Stimulated activated CD8-positive, alpha-beta memory T cell treated with anti-CD3 and anti-CD28 coated beads, Interleukin-15, amount 100 ng/mL, for 24 hours (primary cell): ENCODE data around the gene LEMD2.

Source experiments
- DNase-seq: peaks from one replicate; pipeline ENCODE4 v3.0.0-alpha.2; 2020; ENCODE audit warnings: low read depth

The LEMD2 gene

DNA sequence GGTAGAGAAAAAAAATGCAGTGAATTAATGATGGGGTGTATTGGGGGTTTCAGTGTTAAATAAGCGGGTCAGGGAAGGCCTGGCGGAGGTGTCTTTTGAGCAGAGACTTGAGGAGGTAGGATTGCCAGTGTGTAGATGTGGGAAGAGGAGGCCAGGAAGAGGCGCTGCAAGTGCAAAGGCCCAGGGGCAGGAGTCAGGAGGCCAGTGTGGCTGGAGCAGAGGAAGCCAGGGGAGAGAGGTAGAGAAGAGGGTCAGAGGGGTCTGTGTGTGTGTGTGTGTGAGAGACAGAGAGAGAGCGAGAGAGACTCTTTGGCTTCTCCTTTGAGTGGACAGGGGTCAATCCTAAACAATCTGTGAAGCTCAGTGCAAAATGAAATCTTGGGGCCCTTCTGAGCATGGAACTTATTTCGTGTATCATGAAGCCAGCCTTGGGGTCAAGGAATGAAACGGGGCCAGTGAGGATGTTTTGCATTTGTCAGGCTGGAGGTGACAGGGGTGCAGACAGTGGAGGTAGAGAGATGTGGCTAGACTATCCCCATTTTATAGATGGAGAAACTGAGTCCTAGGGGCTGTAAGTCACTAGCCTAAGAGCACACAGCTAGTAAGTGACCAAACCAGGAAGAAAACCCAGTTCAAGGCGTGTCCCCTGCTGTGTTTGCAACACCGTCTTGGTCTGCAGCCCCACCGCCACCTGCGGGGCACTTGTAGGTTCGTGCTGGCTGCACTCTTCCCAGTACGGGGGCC lies 32.5 kb downstream of the LEMD2 start:
- DNase-seq: no peak

DNA sequence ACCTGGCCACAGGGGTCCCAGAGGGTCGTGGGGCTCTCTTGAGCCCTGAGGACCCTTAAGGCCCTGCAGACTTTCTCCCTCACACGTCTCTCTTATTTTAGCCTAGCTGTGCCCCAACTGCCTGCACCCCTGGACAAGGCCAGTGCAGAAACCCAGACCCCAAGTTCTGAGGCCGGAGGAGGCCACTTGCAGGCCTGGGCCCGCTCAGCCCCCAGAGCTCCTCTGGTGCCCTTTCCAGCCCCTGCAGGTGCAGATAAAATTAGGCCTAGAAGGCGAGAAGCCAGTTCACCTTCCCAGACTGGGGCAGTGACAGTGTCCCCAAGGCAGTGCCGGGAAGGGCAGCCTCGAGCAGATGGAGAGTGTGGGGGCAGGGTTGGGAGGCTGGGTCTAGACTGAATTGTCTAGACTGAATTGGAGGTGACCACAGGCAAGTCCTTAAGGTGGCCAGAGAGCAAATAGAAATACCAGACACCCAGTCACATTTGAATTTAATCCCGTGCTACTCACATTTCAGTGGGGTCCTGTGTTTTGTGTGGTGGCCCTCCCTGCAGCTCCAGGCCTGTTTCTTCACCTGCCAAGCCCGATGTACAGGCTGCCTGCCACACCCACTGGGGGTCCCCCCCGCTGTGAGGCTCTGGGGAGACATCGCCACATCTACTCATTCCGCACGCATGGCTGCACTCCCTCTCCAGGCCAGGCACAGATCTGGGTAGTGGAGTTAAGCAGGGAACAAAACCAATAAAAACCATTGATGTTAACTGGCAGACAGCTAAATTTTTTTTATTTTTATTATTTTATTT lies 33.7 kb downstream of the LEMD2 start:
- DNase-seq: no peak

DNA sequence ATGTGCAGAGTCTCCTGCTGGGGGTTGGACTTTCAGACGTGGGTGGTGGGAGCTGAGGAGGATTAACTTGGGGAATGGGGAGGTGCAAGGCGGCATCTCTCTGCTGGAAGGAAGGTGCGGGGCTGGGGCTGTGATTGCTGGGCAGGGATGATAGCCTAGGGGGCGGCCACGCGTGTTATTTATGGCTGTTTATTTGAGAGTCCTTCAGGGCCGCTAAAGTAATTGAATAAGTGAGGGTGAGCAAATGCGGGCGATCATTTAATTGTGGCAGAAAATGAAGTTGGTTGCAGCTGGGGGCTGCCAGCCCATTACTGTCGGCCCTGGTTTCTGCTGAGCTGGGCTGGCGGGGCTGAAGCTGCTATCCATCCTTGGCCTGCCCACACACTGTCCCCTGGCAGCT lies 34.7 kb downstream of the LEMD2 start:
- no peak for DNase-seq

DNA sequence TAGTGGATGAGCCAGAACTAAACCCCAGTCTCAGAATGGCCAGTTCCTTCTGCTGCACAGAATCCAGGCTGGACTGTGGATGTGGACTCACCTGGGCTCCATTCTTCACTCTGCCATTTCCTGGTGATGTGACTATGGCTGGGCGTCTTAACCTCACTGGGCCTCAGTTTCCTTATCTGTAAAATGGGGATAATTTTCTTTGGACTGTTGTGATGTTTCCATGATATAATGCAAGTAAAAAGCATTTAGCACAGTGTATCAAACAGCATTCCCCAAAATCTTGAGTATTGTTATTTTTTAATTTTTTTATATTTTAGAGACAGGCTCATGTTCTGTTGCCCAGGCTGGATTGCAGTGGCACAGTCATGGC lies 36.3 kb downstream of the LEMD2 start:
- no peak for DNase-seq

DNA sequence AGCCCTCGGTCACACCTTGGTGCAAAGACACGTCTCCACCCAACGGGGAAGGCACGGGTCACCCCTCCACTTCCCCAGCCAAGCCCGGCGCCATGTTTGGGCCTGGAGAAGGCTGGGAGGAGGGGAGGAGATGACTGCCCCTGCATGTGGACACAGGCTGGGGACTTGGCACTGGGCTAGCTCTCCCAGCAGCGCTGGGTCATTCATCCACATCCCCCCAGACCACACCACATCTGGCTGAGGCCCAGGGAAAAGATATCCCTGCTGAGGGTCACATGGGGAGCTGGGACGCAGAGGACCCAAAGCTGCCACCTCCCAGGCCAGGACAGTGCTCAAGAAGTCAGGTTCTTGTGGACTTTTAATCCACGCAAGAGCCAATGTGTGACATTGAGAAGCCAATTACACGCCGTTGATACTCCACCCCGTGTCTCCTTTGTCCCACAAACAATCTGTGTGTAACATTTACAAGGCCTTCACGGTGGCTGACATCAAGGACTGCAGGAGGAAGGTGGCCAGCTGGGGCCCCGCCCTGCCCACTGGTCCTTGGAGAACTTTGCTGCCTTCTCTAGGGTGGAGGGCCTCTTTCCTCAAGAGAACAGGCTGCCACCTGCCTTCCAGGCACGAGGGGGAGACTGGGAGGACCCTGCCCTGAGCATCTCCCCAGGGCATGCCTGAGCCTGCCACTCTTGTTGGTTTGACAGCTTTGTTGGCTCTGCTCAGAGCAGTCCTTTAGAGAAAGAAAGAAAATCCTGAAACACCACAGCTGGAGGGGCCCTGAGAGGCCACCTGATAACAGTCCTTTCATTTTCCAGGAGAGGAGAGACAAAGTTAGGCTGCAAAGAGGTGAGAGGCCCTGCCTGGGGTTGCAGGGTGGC lies 36.9 kb downstream of the LEMD2 start:
- DNase-seq: no peak

DNA sequence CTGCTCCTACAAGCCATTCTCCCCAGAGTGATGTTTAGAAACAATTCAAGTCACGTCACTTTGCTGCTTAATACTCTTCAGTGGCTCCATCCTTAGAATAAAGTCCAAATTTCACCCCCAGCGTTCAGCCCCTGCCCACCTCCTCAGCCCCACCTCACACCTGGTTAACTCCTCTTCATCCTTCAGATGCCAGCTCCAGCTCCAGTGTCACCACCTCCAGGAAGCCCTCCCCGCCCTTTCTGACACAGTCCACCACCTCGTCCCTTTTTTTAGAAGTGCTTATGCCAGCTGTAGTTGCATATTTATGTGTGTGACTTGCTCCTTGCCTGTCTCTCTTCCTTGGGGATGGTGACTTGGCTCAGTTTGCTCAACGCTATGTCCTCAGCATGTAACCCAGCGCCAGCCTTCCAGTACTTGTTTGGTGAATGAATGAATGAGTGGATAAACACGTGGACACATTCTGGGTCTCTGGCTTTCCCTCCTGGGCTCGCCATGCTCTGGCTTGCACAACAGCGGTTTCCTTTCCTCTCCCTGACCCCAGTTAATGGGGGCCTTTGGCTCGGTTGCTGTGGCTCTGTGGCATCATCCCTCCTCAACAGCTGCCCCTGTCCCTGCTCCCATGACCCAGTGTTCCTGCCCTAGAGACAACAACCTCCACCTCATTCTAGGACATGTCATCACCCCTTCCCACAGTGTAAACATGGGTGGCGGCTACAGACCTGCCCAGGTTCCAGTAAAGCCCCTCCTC lies 38.5 kb downstream of the LEMD2 start:
- DNase-seq: no peak

DNA sequence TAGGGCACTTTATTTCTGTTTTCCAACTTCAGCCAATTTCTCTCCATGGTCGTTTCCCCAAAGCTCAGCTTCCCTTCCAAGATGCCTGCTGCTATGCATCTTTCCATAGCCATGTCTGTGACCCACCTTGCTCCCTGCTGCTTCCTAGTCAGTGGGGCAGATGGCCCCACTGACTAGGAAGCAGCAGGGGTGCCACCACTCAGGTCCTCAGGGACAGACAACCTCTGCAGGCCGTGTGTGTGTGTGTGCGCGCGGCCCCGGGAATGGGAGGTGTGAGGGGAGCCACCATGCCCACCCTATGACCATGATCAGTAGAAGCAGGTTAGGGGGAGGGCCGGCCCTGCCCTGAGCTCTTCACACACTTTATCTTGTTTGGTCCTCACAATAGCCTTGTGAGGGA lies 39.5 kb downstream of the LEMD2 start:
- no peak for DNase-seq

DNA sequence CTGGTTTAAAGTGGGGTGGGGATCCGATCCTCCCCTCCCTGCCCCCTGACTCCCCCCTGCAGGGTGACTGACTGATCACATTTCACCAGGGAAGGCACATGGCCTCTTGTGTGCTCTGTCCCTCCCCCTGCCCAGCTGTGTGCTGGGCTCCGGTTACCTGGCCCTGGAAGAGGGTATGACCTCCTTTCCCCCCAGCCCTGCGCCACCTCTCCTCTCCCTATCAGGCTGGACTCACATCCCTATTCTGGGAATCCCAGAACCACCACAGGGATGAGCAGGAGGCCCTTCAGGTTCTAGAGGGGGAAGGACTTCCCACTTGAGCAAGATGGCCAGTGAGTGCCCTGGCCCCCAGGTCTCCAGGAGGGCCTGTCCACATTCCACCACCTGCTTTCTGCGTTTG lies 40.1 kb downstream of the LEMD2 start:
- DNase-seq: no peak

DNA sequence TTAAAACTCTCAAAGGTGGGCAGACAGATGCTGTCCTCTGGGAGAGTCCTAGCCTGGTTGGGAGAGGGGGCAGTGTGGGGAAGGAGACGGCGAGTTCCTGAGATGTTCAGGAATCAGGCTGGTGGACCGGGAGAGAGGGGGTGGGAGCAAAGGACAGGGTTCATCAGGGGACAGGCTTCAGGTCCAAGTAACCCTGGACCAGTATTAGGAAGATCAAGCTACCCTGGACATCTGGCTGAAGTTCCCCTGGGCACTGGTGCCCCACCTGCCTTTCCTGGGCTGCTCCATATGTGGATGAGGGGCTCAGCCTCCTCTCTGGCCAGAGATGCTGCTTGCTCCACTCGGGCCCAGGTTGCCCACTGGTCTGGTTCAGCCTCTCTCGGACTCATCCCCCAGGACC lies 41.1 kb downstream of the LEMD2 start:
- no peak for DNase-seq

DNA sequence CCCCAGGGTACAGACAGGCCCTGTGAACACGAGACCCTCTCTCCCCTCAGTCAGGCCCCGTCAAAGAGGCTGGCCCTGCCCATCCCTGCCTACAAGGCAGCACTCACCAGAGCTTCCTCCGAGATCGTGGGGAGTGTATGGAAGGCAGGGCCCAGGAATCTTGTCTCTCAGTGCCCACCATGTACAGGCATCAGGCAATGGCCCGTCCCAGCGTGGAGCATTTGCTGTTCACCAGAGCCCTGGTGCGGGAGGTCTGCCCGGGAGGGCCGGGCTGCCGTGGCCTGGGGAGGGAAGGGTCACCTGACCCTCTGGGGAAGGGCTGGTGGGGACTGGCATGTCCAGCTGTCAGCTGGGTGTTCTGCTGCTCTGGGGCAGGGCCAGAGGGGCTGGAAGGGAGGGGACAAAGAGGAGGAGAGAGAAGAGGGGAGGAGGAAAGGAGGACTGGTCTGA lies 42.3 kb downstream of the LEMD2 start, which contains the start of gene IP6K3:
TSS of gene IP6K3 (minus strand) at position 255 of the 450 bp plus-strand sequence. CDS start 11,429 bp downstream, outside the sequence.
- no peak for DNase-seq

DNA sequence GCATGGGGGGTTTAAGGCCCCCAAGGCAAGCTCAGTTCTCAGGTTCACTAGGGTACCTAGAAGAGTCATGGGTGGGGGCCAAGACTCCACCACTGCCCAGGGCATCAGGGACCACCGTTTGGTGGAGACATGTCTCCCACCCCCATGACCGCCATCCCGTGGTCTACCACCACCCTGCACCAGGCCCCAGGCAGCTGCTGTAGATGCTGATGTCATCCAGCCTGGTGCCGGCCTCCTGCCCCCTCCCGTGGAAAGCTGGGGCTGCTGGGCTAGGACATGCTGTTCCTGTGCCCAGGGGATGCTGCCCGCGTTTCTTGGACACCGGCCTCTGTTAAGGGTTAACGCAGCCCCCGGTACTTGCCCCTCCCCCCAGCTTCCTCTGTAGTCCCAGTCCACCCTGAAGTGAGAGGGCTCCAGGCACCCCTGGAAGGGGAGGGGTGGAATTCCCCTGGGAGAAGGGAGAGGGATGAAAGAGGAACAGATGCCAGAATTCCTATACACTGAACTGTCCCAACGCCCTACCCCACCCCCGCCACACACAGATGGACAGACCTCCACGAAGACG lies 42.8 kb downstream of the LEMD2 start:
- DNase-seq: no peak

DNA sequence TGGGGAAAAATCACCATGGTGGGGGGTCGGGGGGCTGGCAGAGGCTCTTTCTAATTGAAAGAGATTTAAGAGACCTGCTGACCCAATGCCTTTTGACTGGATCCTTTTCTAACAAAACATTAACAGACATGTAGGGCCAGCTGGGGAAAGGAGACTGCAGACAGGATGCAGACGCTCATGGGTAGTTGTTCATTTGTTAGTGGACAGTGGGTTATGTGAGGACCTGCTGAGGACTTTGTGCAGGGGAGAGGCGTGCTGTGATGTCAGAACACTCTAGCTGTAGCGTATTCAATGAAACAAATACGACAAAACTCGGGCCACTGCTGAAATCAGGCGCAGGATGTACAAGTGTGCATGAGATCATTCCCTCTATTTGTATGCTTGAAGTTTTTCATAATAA lies 43.4 kb downstream of the LEMD2 start:
- DNase-seq: no peak

DNA sequence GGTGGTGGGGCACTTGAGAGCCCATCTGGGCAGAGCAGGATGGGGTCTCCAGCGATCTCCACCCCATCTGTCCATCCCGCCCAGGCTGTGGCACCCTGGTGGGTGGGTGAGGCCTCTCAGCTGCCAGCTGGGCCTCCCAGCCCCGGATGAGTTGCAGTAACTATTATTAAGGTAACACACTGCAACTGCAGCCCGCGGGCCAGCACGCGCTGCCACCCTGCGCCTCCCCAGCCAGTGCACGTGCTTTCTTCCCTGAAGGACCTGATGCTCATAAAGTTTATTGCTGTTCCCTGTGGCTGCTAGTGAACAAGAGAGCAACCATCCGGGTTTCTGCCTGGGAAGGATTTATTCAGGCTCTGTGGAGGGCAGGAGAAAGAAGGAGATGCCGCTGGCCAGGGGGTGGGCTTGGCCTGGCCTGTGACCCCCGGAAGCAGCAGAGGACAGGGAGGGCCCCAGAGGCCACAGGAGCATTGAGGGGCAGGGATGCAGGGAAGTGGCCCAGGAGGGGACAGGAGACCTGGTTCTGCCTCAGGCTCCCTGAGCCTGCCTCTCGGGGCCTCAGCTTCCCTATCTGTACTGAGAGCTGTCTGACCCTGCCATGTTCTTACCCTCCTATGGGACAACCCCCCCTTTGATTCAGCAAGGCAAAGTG lies 43.9 kb downstream of the LEMD2 start:
- DNase-seq: no peak

DNA sequence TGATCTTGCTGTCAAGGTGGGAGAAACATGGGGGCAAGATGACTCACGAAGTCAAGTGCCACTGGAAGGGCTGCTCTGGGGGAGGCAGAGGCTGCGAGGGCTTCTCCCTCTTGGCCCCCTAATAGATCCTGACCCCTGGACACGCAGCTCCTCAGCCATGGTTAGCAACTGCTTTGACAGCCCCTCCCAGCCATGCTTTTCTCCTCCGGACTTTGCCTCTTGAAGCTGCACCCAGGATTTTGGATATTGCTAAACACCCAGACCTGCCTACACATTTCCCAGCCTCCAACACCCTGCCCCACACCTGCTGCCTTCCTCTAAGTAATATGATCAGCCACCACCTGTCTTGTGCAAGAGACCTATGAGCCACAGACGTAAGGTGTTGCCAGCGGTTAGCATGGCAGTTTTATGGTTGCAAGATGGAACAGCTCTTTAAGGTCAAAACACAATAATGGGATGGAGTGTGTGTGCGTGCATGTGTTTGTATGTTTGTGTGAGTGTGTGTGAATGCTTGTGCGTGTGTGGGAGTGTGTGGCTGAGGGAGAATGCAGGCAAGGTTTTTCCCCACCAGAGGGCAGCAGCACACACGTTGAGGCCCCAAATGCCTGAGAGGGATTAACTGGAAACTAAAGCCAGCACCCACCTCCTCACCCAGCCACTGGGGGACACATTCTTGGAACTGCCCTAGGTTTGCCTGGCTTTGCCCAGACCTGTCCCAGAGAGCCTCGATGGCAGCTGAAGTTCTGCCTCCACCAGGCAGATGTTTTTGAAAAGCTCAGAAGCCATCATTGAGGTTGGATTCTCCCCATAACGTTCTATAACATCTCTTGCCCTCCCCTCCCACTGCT lies 44.7 kb downstream of the LEMD2 start:
- DNase-seq: peak; percentile 53

DNA sequence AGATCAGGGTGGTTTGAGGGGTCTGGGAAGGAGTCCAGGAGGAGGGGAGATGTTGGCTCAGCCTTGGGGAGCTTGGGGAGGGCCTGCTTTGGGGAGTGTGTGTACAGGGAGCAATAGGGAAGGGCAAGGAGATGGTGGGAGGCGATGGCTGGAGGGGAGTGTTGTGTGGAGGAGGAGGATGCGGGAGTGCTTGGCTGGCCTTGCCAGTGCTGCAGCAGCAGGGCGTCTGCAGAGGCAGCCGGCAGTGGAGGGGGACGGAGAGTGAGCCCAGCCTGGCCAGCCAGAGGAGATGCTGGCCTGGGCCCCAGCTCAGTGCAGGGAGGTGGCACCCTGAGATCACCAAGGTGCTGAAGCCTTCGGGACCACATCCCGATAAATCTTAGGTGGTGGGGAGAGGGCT lies 46.1 kb downstream of the LEMD2 start:
- DNase-seq: no peak

DNA sequence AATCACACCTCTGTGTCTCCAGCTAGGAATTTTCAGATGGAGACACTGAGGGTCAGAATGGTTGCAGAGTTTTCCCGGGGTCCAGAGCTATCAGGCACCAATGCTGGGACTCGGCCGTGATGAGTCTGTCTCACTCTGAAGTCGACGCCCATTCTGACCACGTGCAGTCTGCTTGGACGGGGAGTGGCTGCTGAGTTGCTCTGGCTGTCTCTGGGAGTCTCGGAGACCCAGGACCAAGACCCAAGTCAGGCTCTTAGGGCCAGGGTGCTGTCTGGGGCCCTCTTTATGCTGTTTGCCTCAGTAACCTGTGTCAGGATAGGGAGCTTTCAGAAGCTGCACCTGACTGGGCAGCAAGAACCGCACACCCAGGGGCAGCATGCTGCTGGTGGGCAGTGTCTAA lies 46.8 kb downstream of the LEMD2 start:
- DNase-seq: no peak

DNA sequence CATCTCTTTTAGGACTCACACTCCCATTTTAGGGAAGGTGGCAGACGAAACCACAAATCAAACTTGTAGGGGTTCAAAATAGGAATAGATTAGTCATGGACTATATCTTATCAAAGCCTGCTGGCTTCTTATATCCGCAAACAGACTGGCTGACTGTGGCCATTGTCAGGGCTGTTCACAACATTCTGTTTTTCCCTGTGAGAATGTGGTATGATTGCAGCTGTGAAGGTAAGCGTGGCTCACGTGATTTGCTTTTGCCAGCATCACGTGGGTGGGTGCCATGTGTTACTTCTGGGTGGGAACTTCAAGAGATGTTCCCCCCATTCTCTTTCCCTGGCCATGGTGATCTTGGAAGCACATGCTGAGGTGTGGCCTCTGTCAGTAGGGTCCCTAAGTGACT lies 48.1 kb downstream of the LEMD2 start:
- DNase-seq: no peak

DNA sequence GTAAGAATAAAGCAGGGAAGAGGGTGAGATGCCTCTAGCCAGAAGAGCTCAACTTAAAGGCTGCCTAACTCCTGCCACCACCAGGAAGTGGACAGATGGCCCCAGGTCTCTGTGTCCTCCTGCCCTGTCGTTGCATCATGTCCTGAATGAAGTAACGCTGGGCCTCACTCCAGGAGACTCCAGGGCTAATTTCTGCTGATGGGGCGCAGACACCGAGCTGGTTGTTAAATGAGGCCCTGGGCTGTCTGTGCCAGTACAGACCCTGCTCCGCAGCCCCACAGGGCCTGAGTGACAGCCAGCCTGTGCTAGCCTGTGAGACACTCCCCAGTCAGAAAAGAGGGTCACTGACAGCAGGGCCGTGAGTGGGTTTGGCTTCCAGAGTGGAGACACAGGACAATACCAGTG lies 48.7 kb downstream of the LEMD2 start:
- no peak for DNase-seq

DNA sequence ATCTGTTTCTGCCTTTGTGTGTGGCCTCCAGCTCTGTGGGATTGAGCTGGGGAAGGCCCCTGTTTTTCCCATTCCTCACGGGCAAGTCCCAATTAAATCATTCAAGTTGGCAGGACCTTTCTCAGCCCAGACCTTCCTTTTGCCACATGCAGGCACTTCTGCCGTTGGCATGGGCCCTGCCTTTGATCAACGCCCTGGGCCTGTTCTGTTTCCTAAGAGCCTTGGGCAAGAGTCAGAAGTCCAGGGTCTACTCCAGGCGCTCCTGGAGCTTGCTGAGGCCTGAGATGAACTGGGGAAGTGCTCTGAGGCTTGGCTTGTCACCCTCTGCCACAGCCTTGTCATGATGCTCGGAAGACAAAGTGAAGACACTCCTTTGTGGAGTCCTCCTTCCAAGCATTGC lies 49.4 kb downstream of the LEMD2 start:
- DNase-seq: no peak

DNA sequence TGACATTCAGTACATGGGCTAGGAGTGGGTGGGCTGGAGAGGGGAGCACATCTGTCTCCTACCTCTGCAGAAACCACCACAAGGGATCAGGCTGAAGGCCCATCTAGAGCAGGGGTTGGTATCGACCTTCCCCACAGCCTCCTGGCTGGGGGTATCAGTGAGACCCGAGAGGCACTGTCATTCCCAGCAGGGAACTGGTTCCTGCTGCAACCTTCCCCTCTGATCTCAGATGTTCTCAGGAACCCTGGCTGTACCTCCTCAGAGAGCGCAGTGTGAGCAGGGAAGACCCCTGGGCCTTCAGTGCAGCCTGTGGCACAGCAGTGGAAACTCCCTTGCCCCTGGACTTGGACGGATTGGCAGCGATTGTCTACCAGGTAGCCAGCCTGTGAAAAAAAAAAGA lies 50.1 kb downstream of the LEMD2 start:
- no peak for DNase-seq
